ENCODE data around the gene EEF2K.

EEF2K gene

GRCh38 chr16:22335668-22336246 is 129.7 kb downstream of the EEF2K start:
- no peak for DNase-seq
- Mint-ChIP-seq H3K27me3 (no peaks in the 10 kb centered on the region), H3K4me3 (no peak overlapping the region), H3K36me3 (peaks cover 73 to 87% of the 10 kb centered on the region in 2 donors), H3K9me3 (peaks cover 34 to 35% of the 10 kb centered on the region in 2 donors), H3K27ac (no peak overlapping the region), H3K4me1 (no peaks in the 10 kb centered on the region)
- no peak for ATAC-seq (replicated peaks)

DNA sequence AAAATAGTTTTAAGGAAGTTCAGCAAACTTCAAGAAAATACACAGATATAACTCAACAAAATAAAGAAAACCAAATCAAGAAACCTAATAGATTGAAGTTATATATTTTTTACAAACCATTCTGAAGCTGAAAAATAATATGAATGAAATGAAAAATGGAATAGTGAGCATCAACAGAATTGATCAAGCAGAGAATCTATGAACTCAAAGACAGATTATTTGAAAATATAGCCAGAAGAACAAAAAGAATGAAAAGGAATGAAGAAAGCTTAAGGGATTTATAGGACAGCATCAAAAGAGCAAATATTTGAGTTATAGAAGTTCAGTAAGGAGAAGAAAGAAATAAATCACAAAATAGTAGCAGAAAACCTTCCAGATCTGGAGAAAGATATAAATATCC is 130.5 kb downstream of the EEF2K start:
- DNase-seq, result no peak
- Mint-ChIP-seq H3K27ac (no peak overlapping the region), H3K27me3 (no peaks in the 10 kb centered on the region), H3K9me3 (peaks cover 34 to 35% of the 10 kb centered on the region in 2 donors), H3K36me3 (peaks cover 73 to 87% of the 10 kb centered on the region in 2 donors), H3K4me1 (no peaks in the 10 kb centered on the region), H3K4me3 (no peak overlapping the region)
- ATAC-seq (replicated peaks), result no peak

DNA sequence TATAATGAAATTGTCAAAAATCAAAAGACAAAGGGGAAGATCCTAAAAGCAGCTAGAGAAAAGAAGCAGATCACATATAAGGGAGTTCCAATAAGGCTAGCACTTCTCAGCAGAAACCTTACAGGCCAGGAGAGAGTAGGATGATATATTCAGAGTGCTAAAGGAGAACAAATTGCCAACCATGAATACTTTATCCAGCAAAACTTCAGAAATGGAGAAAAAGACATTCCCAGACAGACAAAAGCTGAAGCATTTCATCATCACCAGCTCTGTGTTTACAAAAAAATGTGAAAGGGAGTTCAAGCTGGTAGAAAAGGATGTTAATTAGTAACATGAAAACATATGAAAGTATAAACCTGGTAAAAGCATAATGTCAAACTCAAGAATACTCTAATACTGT is 131.0 kb downstream of the EEF2K start:
- peaks cover 0 to under 1% of the 10 kb centered on the region in 2 donors for H3K4me1 Mint-ChIP-seq
- no peak overlapping the region for H3K27ac Mint-ChIP-seq
- H3K9me3 Mint-ChIP-seq, result peaks cover 34 to 35% of the 10 kb centered on the region in 2 donors
- DNase-seq (no peak), ATAC-seq (replicated peaks) (no peak)
- peaks cover 69 to 87% of the 10 kb centered on the region in 2 donors for H3K36me3 Mint-ChIP-seq
- H3K4me3 Mint-ChIP-seq, result no peak overlapping the region
- H3K27me3 Mint-ChIP-seq, result no peaks in the 10 kb centered on the region

DNA sequence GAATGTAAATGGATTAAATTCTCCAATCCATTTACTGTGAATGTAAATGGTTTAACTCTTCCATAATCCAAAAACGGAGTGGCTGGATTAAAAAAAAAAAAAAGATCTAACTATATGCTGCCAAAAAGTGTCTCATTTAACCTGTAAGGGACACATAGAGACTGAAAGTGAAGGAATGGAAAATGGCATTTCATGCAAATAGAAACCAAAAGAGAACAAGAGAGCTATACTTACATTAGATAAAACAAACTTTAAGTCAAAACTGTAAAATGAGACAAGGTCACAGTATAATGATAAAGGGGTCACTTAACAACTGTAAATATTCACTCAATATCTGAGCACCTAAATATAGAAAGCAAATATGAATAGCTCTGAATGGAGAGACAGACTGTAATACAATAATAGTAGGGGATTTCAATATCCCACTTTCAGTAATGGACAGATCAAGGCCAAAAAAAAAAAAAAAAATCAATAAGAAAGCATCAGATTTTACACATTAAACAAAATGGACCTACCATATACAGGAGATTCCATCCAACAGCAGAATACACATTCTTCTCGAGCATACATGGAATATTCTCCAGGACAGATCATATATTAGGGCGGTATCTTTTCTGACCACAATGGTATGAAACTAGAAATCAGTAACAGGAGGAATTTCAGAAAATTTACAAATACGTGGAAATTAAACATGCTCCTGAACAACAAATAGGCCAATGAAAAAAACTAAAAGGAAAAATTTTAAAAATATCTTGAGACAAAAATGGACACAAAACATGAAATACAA is 132.0 kb downstream of the EEF2K start:
- Mint-ChIP-seq H3K27ac (peak overlapping the region; percentile 56), H3K9me3 (peaks cover 34 to 35% of the 10 kb centered on the region in 2 donors), H3K4me1 (peaks cover 0 to 1% of the 10 kb centered on the region in 2 donors), H3K4me3 (no peak overlapping the region), H3K27me3 (no peaks in the 10 kb centered on the region), H3K36me3 (peaks cover 65 to 83% of the 10 kb centered on the region in 2 donors)
- DNase-seq (no peak), ATAC-seq (replicated peaks) (no peak)
